GM19455 (cell line): Measurements from ENCODE around the gene PBX1.

ENCODE experiments used
- ATAC-seq: cut with Tn5 transposase; IDR thresholded peaks from one replicate; pipeline ENCODE4 v1.9.1; 2021; ENCODE audit not compliant: unreplicated experiment

PBX1 gene

DNA sequence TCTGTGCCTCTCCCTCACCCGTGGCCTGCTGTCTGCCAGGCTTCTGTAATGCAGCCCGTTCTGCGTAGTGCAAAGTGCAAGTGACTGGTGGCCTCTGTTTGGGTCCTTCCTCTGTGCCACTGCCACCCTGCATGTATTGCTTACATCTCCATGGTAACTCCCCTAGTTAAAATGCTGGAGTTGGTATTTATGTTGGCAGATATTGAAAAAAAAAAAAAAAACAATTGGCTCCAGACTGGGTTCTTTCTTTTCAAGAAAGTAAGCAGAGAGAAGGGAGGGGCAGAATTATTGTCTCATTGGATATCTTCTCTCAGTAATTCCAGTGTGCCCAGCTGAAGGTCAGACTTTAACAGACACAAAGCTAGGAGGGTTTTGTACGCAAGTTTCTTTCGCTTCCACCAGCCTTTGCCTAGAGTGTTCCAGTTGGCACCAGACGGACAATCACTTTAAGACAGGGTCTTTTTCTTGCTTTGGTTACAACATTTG, 242.3 kb downstream of the PBX1 start:
- ATAC-seq = no peak

DNA sequence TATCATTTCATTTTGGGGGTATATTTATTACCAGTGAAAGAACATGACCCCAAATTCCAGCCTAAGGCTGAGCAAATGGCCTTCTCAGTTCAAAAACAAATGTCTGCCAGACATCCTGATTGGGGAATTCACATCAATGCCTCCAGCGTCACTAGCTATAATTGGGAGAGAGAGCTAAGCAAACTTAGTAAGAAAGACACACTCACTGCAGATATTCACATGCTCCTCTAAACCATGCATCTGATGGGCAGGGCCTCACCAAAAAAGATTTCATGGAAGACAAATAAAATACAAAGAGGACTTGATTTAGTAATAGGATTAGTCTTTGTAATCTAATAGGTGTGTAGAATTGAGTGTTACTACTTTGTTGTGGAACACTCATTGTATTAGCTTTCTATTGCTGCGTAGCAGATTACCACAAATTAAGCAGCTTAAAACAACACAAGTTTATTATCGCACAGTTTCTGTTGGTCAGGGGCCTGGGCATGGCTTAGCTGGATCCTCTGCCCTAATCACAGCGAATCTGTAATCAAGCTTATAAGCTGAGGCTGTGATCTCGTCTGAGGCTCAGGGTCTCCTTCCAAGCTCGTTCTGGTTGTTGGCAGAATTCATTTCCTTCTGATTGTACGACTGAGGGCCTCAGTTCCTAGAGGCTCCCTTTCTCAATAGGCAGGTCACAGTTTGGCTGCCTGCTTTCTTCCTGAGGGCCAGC, 243.0 kb downstream of the PBX1 start:
- ATAC-seq = no peak

DNA sequence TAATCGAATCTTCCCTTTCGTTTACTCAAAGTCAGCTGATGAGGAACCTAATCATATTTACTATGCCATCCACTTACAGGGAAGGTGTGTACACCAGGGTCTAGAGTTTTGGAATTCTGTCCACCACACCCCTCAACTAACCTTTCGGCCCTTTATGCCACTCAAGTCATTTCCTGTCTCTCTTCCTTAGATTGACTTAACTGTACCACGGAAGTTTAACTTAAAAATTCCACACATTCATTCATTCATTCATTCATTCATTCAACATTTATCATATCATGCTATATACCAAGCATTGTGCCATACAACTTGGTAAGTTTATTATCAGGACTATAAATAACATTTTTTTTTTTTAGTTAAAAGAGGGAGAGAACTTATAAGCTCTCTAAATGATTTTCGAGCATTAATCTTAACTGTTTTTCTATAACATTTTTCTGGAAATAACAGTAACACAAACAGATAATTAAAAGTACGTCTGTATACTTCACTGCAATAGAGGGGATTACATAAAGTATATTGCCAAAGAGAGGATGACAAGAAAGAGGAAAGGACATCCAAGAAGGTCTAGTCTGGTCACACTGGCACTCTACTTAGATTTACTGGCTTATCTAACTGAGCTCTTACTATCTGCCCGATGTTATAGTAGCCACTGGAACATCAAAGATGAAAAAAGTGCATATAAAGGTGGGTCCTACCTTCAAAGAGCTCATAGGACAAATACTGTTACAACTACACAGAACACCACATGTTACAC, 243.7 kb downstream of the PBX1 start:
- ATAC-seq = no peak

DNA sequence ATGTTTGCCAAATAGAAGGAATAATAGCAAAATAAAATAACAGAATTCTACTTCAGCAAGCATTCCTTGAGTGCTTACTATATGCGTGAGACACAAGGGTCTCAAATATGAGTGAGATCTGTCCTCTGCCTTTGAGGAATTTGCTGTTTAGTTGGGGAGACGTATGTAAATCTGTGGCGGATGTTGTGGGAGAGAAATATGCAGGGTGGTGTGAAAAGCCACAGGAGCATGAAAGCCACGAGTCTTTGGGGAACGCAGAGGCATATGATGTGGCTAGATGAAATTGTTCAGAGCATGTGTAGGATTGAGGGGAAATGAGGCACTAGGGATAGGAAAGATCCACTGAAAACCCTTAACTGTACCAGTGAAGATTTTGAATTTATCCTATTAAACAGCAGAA, 244.4 kb downstream of the PBX1 start:
- no peak for ATAC-seq

DNA sequence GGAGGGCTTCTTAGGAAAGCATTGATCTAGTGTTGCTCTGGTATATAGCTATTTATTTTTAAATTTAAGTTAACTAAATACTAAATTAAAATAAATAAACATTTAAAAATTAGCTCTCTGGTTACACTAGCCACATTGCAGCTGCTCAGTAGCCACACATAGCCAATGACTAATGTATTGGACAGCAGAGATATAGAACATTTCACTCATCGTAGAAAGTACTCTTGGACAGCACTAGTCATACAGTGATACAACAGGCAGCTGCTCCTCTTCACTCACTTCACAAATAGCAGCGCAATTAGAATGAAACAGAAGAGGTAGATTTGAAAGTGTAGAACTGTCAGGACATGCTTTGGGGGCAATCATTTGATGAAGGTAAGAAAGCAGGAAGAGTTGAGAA, 245.4 kb downstream of the PBX1 start:
- ATAC-seq = no peak

DNA sequence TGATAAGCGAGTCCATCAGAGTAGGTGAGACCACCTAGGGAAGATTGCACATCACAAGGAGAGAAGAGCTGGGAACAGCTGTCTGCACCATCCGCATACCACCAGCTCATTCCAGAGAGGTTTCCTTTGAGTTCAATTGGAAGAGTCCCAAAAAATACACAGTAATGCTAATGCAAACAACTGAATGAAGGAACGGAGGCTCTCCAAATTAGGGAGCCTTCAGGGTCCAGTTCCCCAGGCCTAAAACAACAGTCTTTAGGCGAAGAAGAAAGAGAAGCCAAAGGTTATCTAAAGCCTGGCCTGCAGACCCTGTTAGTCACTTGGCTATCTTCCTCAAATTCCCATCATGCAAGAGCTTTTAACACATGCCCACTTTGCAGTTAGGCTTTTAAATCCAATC, 246.4 kb downstream of the PBX1 start:
- ATAC-seq = no peak

DNA sequence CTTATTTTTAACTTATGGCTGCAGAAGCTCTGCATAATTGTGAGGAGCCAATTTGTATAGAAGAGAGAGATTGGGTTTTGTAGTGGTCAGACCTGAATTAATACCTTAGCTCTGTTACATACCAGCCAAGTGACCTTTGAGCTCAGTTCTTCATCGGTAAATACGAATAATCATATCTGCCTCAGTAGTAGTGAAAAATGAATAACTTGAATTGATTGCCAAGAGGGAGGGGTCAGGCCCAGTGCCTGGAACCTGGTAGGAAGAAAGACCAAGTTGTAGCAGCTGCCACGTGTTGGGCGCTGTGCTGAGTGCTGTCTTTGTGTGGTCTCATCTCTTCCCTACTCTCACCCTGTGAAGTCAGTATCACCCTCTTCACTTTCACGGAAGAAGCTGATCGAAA, 247.5 kb downstream of the PBX1 start:
- no peak for ATAC-seq

DNA sequence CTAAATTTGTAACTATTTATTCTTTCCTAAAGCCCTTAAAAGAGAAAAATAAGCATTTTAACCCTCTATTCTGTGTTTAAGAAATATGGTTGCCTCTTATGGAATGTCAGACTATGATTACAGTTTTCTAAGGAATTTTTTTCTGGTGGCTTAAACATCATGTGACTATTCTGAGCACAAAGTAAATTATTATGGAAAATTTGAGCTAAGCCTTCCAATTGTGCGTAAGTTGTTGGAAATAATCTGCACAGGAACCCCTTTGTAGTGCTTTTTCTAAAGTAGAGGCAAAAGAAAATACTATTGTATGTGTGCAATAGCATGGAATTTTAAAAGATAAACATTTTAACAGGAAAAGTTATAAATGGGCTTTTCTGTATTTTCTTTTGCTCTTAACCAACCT, 254.8 kb downstream of the PBX1 start:
- no peak for ATAC-seq

DNA sequence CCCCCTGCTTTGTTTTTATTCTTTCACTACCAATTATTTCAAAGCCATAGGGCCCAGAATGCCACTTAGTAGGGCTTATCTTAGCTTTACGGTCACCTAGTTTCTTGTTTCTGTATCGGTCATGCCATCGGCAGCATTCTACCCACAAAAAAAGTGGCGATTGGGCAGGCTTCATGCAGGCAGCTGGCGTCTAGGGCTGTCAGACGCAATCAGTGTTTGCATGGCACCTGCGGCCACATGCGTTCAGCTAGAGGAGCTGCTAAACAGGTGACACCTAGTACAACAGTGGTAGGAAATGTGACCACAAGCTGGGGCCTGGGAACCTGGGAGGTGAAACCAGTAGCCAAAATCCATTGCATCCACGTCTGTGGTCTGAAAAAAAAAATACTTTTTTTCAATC, 262.7 kb downstream of the PBX1 start:
- ATAC-seq = no peak

DNA sequence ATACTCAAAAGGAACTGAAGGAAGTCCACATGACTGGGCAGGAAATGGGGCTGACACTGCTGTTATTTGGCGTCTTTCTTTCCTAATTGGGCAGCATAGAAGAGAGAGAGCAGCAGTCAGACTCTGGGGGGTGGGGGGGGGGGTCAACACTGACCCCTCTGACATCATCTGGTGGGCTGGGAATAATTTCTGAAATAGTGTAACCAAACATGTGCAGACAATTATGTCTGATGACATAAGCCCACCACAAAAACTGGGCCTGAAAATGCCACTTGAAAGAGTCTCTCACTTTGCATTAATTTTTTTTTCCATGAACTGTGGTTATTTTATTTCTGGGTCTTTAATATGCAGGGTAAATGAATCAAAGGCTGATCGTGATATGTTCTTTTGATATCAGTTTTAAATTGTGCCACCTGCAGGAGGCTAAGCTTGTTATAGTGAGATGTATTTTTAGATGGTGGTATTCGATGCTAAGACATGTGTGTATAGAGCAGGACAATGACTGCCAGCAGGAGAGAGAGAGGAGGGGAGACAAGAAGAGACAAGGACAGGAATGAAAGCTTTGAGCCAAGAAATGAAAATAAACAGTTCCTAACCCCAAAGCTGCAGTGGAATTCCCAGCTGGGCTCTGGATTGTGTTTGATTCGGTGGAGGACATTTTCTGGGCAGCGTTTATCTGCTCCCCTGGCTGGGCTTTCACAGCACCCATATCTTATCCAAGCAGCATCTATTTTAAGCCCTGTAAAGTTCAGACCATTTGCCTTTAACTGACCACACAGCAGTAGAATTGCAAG, 264.7 kb downstream of the PBX1 start:
- ATAC-seq = no peak

DNA sequence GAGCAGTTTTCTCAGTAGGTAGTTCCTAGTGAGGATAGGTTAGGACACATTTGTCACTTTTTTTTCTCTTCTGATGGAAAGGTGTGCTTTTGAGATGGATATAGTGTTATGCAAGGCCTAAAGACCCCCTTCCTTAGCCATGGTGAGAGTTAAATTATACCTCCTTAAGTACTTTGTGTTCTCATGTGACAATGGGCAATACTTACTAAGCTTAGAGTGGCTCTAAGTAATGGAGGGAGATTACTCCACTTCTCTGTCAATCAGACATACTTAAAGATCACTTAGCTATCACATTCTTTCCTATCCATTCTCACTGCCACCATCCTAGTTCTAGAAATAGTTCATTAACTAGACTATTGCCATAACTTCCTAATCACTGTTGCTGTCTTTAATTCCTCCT, 265.6 kb downstream of the PBX1 start:
- no peak for ATAC-seq

DNA sequence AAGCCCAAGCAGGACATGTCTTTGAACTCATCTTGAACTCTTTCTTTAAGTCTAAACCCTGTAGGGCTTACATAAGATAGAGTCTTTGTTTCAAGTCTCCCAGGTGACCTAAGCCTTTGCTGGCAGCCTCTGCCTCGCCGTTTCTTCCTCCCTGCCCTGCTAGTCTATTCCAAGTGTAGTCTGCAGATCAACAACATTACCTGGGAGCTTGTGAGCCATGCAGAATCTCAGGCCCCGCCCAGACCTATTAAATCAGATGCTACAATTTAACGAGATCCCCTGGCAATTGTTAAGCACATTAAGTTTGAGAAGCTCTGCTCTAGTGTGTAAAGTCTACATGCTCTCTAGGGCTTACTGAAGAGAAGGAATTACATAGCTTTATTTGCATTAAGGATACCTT, 271.6 kb downstream of the PBX1 start:
- ATAC-seq = no peak

DNA sequence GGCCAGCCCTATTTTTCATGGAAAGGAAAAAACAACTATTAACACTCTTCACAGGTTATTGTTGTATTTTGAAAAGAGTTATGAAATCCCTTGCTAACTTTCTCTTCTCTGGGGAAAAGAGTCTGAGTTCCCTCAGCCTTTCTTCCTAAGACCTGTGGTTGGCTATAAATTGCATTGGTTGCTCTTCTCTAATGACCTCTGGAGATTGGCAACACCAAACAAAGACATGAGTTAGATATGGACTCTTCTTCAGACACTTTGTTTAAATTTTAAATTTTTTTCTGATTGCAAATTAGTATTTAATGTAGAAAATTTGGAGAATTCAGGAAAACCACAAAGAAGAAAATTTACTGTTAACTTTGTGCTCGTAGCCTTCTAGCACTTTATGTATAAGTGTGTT, 275.7 kb downstream of the PBX1 start:
- ATAC-seq = no peak

DNA sequence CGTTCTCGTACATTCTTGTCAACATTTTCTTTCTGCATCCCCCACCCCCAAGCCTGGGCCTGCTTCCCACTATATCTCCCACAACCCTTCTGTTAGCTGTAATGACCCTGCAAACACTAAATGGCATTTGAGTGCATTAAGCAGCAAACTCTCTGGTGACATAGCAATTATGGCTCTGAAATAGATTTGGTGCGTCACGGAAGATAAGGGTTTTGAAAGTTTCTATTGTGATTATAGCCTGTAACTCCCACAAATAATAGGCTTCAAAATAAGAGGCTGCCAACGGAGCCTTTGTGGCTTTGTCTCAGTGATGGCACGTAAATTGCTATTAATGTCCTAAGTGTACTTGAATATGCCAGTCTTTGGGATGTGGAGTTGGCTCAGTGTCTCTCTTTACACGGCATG, 277.6 kb downstream of the PBX1 start:
- no peak for ATAC-seq

DNA sequence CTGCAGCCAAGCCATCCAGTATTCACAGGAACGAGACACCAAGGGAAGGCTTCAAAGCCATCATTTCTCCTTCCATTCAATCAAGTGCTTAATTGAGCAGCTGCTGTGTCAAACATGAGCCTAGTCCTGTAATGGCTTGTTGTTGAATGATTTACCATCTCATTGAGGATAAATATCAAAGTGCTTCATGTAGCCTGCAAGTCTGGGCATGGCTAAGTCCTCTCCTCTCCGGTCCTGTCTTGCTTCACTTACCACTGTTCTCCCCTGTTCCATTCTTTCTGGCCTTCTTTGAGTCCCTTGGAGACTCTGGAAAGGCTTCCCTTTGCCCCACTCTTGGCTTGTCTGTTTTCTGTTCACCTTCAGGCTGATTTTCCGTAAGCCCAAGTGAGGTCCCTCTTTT, 279.8 kb downstream of the PBX1 start:
- ATAC-seq = no peak

DNA sequence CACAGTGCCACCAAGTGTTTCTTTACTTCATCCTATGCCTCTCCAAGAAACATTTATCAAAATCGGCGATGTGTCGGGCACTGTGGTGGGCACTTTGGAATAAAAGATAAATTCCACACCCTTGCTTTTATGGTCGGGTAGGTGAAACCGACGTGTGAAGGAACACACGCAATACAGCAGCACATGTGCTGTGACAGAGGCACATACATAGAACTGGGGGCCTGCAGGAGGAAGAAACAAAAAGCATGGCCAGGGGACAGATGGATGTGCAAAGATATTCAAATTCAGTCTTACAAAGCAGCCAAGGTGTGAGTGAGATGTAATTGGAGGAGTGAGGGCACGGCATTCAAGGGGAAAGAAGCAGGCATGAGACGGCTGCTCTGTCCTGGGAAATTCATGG, 282.0 kb downstream of the PBX1 start:
- ATAC-seq = no peak

DNA sequence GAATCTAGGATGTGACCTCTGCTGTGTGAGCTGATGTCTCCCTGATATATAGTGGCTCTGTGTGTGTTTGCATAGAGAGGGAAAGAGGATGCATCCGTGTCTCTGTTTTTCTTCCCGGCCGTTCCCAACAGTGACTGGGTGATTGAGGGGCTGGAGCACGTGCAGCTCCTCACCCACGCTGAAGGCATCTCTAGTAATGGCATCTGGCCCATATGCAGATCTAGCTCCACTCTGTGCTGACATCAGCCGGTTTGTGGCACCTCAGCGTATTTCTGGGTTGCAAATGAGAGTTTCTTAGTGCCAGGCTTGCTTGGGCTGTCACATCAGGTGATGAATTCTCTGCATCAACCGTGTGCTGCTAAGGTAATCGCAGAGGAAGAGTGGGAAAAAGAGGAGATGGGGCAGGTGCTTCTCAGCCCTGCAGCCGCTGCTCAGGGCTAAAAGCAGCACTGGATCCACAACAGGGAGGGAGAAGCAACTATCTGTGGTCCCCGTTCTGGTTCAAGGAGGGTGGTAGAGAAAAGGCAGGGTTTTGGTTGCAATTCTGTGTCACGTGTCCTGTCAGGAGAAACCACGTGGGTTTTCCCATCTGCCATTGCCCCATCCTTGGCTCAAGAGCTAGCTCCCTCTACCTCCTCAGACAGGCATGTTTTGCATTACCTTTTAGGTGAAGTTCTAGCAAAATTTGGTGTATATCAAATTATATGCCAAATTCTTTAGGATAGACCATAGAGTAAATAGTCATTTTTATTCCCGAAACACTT, 282.9 kb downstream of the PBX1 start:
- ATAC-seq = no peak

DNA sequence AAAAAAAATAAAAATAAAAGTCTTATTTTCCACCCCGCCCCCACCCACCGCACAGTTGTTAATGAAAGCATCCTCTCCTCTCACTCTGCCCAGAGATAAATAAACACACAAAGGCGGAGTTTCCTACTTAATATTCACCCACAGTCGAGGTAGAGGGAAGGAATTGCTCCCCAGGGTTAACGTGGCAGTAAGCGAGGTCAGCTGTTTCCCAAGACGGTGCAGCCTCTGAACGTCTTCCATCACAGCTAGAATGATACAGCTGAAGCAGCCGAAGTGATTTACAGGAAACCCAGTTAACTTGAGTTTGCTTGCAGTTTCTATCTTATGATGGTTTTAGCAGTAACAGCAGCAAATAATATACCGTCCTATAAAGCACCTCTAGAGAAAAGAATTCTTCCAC, 283.9 kb downstream of the PBX1 start:
- no peak for ATAC-seq

DNA sequence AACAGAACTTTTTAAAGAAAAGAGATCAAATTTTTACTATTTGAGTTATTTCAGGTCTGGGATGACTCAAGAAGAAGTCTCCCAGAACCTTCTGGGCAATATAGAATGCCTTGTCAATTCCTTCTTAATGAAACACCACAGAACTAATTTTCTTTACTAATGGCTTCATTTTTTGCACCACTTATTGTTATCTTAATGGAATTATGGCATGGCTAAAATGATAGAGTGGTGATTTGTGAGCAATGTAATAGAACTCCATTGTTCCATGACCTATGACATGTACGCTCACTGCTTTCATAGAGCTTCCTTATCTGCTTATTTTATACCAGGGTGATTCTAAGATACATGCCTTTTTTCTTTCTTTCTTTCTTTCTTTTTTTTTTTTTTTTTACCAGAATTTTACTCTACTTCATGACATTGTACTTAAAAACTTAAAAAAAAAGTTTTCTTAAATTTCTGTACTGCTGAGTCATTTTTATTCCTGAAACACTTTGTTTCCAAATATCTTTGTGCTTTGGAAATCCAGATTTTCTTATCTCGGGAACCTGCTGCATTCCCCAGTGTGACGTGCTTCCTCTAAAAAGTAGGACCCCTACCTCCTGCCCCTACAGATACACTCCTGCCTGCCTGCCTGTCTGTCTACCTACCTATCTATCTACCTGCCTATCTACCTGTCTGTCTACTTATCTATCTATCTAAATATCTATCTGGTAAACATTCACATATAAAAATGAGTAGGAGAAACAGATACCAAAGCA, 284.9 kb downstream of the PBX1 start:
- no peak for ATAC-seq
